H1 (cell line): ENCODE results near the gene NT5C1A. TPM values are rescaled to one million over a fixed set of nuclear protein-coding genes. Genes with fewer than 3 reads are reported as not detected.

Experiments used
- CTCF ChIA-PET: fragments of 300-600 bp; sonication (Branson Sonifier 250); formaldehyde crosslinking; loops from one replicate; lab custom pipeline; 2021; ENCODE audit not compliant: partially characterized antibody; lab: Charles Lee
- POLR2A ChIA-PET: fragments of 300-600 bp; sonication (Branson Sonifier 250); formaldehyde crosslinking; loops from one replicate; lab custom pipeline; 2021; ENCODE audit warnings: inconsistent platforms; ENCODE audit not compliant: partially characterized antibody; lab: Charles Lee
- DNase-seq, 2 experiments: peaks; one replicate each; pipeline versions ENCODE4 v3.0.0 to v3.0.0-alpha.2; 2010 to 2022; ENCODE audit warnings: low spot score in 2 of 2, low read depth in 1 of 2, mixed read lengths in 1 of 2
- FAIRE-seq: peaks from 2 replicates; lab custom pipeline; 2011; peaks lifted over from hg19 to GRCh38; lab: Jason Lieb, UNC
- H2AFZ ChIP-seq: 2 replicates; pipeline ENCODE4 v1.8.1; 2012; ENCODE audit warnings: low read length, inconsistent platforms
- H2AK5ac ChIP-seq: 2 replicates; pipeline ENCODE4 v1.6.1; 2013; ENCODE audit warnings: low read depth, low read length
- H2BK120ac ChIP-seq: replicated peaks from 2 replicates; pipeline ENCODE3; 2013; ENCODE audit warnings: low read depth, low read length, inconsistent platforms
- H2BK12ac ChIP-seq: 2 replicates; pipeline ENCODE4 v1.6.1; 2013; ENCODE audit warnings: low read depth, low read length
- H2BK15ac ChIP-seq: 2 replicates; pipeline ENCODE4 v1.6.1; 2013; ENCODE audit warnings: low read length
- H2BK20ac ChIP-seq: 2 replicates; pipeline ENCODE4 v1.6.1; 2013; ENCODE audit warnings: low read length
- H2BK5ac ChIP-seq: 2 replicates; pipeline ENCODE4 v1.6.1; 2013; ENCODE audit warnings: low read depth, low read length
- H3K14ac ChIP-seq: 2 replicates; pipeline ENCODE4 v1.6.1; 2013; ENCODE audit warnings: inconsistent platforms; ENCODE audit not compliant: insufficient read length
- H3K18ac ChIP-seq: 2 replicates; pipeline ENCODE4 v1.6.1; 2013; ENCODE audit warnings: low read length; ENCODE audit errors: extremely low read depth
- H3K23ac ChIP-seq: 2 replicates; pipeline ENCODE4 v1.6.1; 2013; ENCODE audit warnings: inconsistent platforms; ENCODE audit not compliant: insufficient read length
- H3K23me2 ChIP-seq: 2 replicates; pipeline ENCODE4 v1.6.1; 2013; ENCODE audit warnings: low read depth, low read length
- H3K27ac ChIP-seq: 2 replicates; pipeline ENCODE4 v1.6.1; 2011; ENCODE audit warnings: low read depth, low read length, inconsistent platforms
- H3K27me3 ChIP-seq, 4 experiments: replicated peaks in 1 of 4; 1 replicate in 1 of 4; 2 replicates in 3 of 4; pipeline versions ENCODE4 v1.6.1 to v1.8.1; 2011 to 2013; ENCODE audit warnings: low read length in 3 of 4, mild to moderate bottlenecking in 3 of 4, inconsistent platforms in 2 of 4, mixed read lengths in 2 of 4, moderate library complexity in 1 of 4; ENCODE audit not compliant: control insufficient read depth in 3 of 4, insufficient read depth in 3 of 4; ENCODE audit errors: extremely low read depth in 1 of 4
- H3K36me3 ChIP-seq, 4 experiments: 2 replicates each; pipeline versions ENCODE4 v1.6.1 to v1.8.1; 2011 to 2013; ENCODE audit warnings: mild to moderate bottlenecking in 4 of 4, low read length in 3 of 4, moderate library complexity in 2 of 4, control low read depth in 1 of 4, inconsistent platforms in 1 of 4; ENCODE audit not compliant: insufficient read depth in 4 of 4, control insufficient read depth in 2 of 4
- H3K4ac ChIP-seq: replicated peaks from 2 replicates; pipeline ENCODE3; 2013; ENCODE audit warnings: low read length, low read depth, mixed read lengths, inconsistent platforms; ENCODE audit not compliant: insufficient read length
- H3K4me1 ChIP-seq, 4 experiments: replicated peaks in 1 of 4; 1 replicate in 1 of 4; 2 replicates in 3 of 4; pipeline versions ENCODE4 v1.6.1 to v1.8.1; 2011 to 2013; ENCODE audit warnings: low read length in 3 of 4, inconsistent platforms in 2 of 4, mixed read lengths in 1 of 4; ENCODE audit not compliant: insufficient read depth in 4 of 4, control insufficient read depth in 3 of 4
- H3K4me2 ChIP-seq, 2 experiments: 2 replicates each; pipeline versions ENCODE4 v1.6.1 to v1.8.1; 2011 to 2013; ENCODE audit warnings: low read depth in 2 of 2, low read length in 2 of 2, control low read depth in 1 of 2, inconsistent platforms in 1 of 2, mild to moderate bottlenecking in 1 of 2; ENCODE audit not compliant: insufficient read depth in 1 of 2
- H3K4me3 ChIP-seq, 4 experiments: fragments of 200-600, 300-600 bp in 1 of 4; sonication (generic), shearing (Covaris generic), sonication (Bioruptor Twin) in 1 of 4; 2 replicates each; pipeline versions ENCODE4 v1.5.1 to v1.8.1; 2011 to 2016; ENCODE audit warnings: low read length in 4 of 4, low read depth in 3 of 4, control low read depth in 2 of 4, inconsistent platforms in 2 of 4, mild to moderate bottlenecking in 2 of 4, mixed read lengths in 1 of 4, moderate library complexity in 1 of 4; ENCODE audit not compliant: insufficient read depth in 2 of 4; ENCODE audit errors: extremely low read depth in 1 of 4
- H3K56ac ChIP-seq: replicated peaks from 2 replicates; pipeline ENCODE3; 2013; ENCODE audit warnings: low read depth, mild to moderate bottlenecking, mixed read lengths, low read length, inconsistent platforms; ENCODE audit not compliant: insufficient read length
- H3K79me1 ChIP-seq: 2 replicates; pipeline ENCODE4 v1.6.1; 2013; ENCODE audit warnings: low read depth, low read length, control low read depth
- H3K79me2 ChIP-seq, 2 experiments: 2 replicates each; pipeline versions ENCODE4 v1.6.1 to v1.8.1; 2012 to 2013; ENCODE audit warnings: low read length in 2 of 2, mild to moderate bottlenecking in 2 of 2, inconsistent platforms in 1 of 2; ENCODE audit not compliant: insufficient read depth in 2 of 2, control insufficient read depth in 1 of 2
- H3K9ac ChIP-seq, 4 experiments: replicated peaks in 1 of 4; 1 replicate in 1 of 4; 2 replicates in 3 of 4; pipeline versions ENCODE4 v1.6.1 to v1.8.1; 2011 to 2013; ENCODE audit warnings: low read depth in 3 of 4, low read length in 3 of 4, control low read depth in 2 of 4, mild to moderate bottlenecking in 2 of 4, moderate library complexity in 2 of 4, inconsistent platforms in 1 of 4; ENCODE audit errors: extremely low read depth in 1 of 4
- H3K9me3 ChIP-seq, 2 experiments: 2 replicates each; pipeline versions ENCODE4 v1.6.1 to v1.8.1; 2012 to 2013; ENCODE audit warnings: mild to moderate bottlenecking in 2 of 2, moderate library complexity in 2 of 2, control low read depth in 1 of 2, inconsistent platforms in 1 of 2, low read depth in 1 of 2, low read length in 1 of 2, mixed read lengths in 1 of 2; ENCODE audit not compliant: insufficient read depth in 2 of 2
- H4K20me1 ChIP-seq, 2 experiments: replicated peaks in 1 of 2; 2 replicates each; pipeline versions ENCODE3 to v1.8.1; 2011 to 2013; ENCODE audit warnings: inconsistent platforms in 2 of 2, low read length in 2 of 2, mild to moderate bottlenecking in 1 of 2; ENCODE audit not compliant: insufficient read depth in 2 of 2, control insufficient read depth in 1 of 2
- H4K5ac ChIP-seq: 2 replicates; pipeline ENCODE4 v1.6.1; 2013; ENCODE audit warnings: low read length, low read depth, mixed read lengths, inconsistent platforms; ENCODE audit not compliant: insufficient read length
- H4K8ac ChIP-seq: 2 replicates; pipeline ENCODE4 v1.8.0; 2013; ENCODE audit warnings: mild to moderate bottlenecking, moderate library complexity, low read length, inconsistent platforms; ENCODE audit not compliant: insufficient read depth; ENCODE audit errors: extremely low read depth
- H4K91ac ChIP-seq: replicated peaks from 2 replicates; pipeline ENCODE3; 2013; ENCODE audit warnings: low read length, mixed read lengths, inconsistent platforms; ENCODE audit not compliant: insufficient read length
- BRCA1 ChIP-seq: IDR thresholded peaks from 2 replicates; pipeline ENCODE4 v1.6.1; 2012; ENCODE audit warnings: low read depth, low read length, improper control_type of control experiment
- CHD2 ChIP-seq: IDR thresholded peaks from 2 replicates; pipeline ENCODE4 v1.6.1; 2012; ENCODE audit warnings: low read length, improper control_type of control experiment
- CTBP2 ChIP-seq: IDR thresholded peaks from 2 replicates; pipeline ENCODE4 v1.7.0; 2011; ENCODE audit warnings: borderline replicate concordance, mild to moderate bottlenecking, moderate library complexity, mixed read lengths, low read length; ENCODE audit not compliant: insufficient read depth, insufficient read length
- EP300 ChIP-seq, 2 experiments: IDR thresholded peaks; 1 replicate in 1 of 2; 2 replicates in 1 of 2; pipeline ENCODE4 v1.6.1; 2011 to 2012; ENCODE audit warnings: low read depth in 2 of 2, low read length in 2 of 2, mild to moderate bottlenecking in 2 of 2, borderline replicate concordance in 1 of 2, inconsistent platforms in 1 of 2, moderate library complexity in 1 of 2
- RFX5 ChIP-seq: IDR thresholded peaks from 2 replicates; pipeline ENCODE4 v1.6.1; 2011; ENCODE audit warnings: low read depth, low read length, improper control_type of control experiment, borderline replicate concordance
- WGBS, 2 experiments: shearing (Covaris generic) in 1 of 2; methylation state at CpG; one replicate each; pipeline versions ENCODE4 v1.1.6 to v1.1.7; 2013 to 2015; ENCODE audit warnings: low lambda C conversion rate in 2 of 2, mixed read lengths in 2 of 2, inconsistent platforms in 1 of 2, low coverage in 1 of 2, missing lambda C conversion rate in 1 of 2; ENCODE audit not compliant: insufficient replicate concordance in 2 of 2, insufficient coverage in 1 of 2, insufficient read length in 1 of 2; ENCODE audit errors: extremely low coverage in 1 of 2, missing lambda C conversion rate in 1 of 2; 5-methylcytosine and 5-hydroxymethylcytosine counted together
- polyA plus RNA-seq, 7 experiments: library from polyadenylated mRNA; depleted of rRNA in 3 of 7; stranded (reverse) in 5 of 7; unstranded in 2 of 7; fragments of >200 nt in 5 of 7; fragments of 200-250 nt in 2 of 7; gene quantifications; 1 replicate in 5 of 7; 2 replicates in 1 of 7; 4 replicates in 1 of 7; pipeline versions ENCODE4 v1.2.1 to v1.2.3, GENCODE V29; 2011 to 2013; ENCODE audit warnings: missing spikeins in 2 of 7, mixed read lengths in 2 of 7
- total RNA-seq: library from RNA; stranded (reverse); fragmentation: NEBNext Ultra II Directional; extraction: Animal tissue kit (Norgen Biotek cat#: 25700); gene quantifications from 2 replicates; pipeline ENCODE4 v1.2.1, GENCODE V29; 2021
- TF ChIP-seq, protein P1 (sequence below): IDR thresholded peaks from 2 replicates; pipeline ENCODE4 v1.6.1; 2011; ENCODE audit warnings: low read length, improper control_type of control experiment

The NT5C1A gene
- total and polyA plus RNA-seq, 2 of the 8 experiments (the other 6 are each of a cell fraction or from before 2014, with no cell fraction given): not detected

DNA sequence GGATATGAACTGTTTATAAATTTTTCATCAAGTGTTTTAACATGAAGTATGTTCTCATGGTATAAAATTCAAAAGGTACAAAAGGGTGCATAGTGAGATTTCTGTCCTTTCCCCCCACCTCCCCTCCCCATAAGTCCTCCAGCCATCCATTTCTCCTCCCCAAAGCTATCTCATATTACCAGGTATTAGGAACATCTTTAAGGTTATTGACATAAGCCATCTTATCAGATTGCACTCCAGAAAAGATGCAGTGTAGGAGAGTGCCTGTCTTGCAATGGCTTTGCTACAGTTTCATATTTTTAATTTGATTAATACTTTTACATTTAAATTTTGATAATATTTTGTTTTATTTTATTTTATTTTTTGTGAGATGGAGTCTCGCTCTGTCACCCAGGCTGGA, 32.9 kb upstream of the NT5C1A start:
- no peak overlapping the region for H3K4ac ChIP-seq
- FAIRE-seq: no peak
- H2BK120ac ChIP-seq: no peak overlapping the region
- H4K5ac ChIP-seq: no peak overlapping the region
- ChIA-PET POLR2A (interaction anchor here (0.6 kb wide), 1 partner anchor 288 kb away, joined by 3 read pairs; no protein-coding TSS in a partner anchor), CTCF (interaction anchor here (1.7 to 2.0 kb wide), 3 partner anchors 10 to 34 kb away, joined by 4 to 7 read pairs (median 4); partner anchors contain the start of gene PPIE)
- H2BK20ac ChIP-seq: no peak overlapping the region
- no peak overlapping the region for H3K4me3 ChIP-seq
- DNase-seq: no peak
- peaks cover 0 to 17% (median 9%) of the 10 kb centered on the region in 4 experiments; a peak in 5 of 7 replicates for H3K4me1 ChIP-seq
- no peak overlapping the region for H2BK15ac ChIP-seq
- peaks cover 45 to 94% (median 78%) of the 10 kb centered on the region in 4 experiments for H3K27me3 ChIP-seq
- H3K4me2 ChIP-seq: no peak overlapping the region
- no peak overlapping the region for H4K91ac ChIP-seq
- H3K23ac ChIP-seq: no peak overlapping the region
- peaks cover 6% of the 10 kb centered on the region in 2 experiments for H4K20me1 ChIP-seq
- H3K36me3 ChIP-seq: no peaks in the 10 kb centered on the region
- H3K56ac ChIP-seq: no peak overlapping the region
- no peaks in the 10 kb centered on the region for H3K9me3 ChIP-seq
- H2AFZ ChIP-seq: no peak overlapping the region
- H2BK5ac ChIP-seq: no peak overlapping the region
- no peak overlapping the region for H3K27ac ChIP-seq
- no peak overlapping the region for H2BK12ac ChIP-seq
- H4K8ac ChIP-seq: no peak overlapping the region
- H2AK5ac ChIP-seq: no peak overlapping the region
- H3K14ac ChIP-seq: no peak overlapping the region
- H3K79me2 ChIP-seq: no peaks in the 10 kb centered on the region
- H3K9ac ChIP-seq: no peak overlapping the region
- H3K18ac ChIP-seq: no peak overlapping the region
- 93% methylated on average over 1 of the region's 1 CpG; no CpG with 5 or more reads in 1 of the 2 experiments for WGBS, 2 experiments
- no peaks in the 10 kb centered on the region for H3K79me1 ChIP-seq
- H3K23me2 ChIP-seq: no peaks in the 10 kb centered on the region; the same call in 1 of the 2 replicates
- TF ChIP-seq CHD2 (no peak), EP300 (IDR thresholded peaks at IDR 0.05; ENCODE audit: borderline replicate concordance in 1 of 2, low read depth in 2 of 2, low read length in 2 of 2) (no peak), RFX5 (no peak), CTBP2 (no peak), BRCA1 (no peak)
- TF ChIP-seq, protein P1, sequence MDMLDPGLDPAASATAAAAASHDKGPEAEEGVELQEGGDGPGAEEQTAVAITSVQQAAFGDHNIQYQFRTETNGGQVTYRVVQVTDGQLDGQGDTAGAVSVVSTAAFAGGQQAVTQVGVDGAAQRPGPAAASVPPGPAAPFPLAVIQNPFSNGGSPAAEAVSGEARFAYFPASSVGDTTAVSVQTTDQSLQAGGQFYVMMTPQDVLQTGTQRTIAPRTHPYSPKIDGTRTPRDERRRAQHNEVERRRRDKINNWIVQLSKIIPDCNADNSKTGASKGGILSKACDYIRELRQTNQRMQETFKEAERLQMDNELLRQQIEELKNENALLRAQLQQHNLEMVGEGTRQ: no peak
